HG02759 (cell line): Measurements from ENCODE around the gene NOX5.

Experiments used
- ATAC-seq: cut with Tn5 transposase; IDR thresholded peaks from one replicate; pipeline ENCODE4 v1.9.1; 2021; ENCODE audit warnings: mild to moderate bottlenecking, moderate library complexity; ENCODE audit not compliant: unreplicated experiment

The NOX5 gene

DNA sequence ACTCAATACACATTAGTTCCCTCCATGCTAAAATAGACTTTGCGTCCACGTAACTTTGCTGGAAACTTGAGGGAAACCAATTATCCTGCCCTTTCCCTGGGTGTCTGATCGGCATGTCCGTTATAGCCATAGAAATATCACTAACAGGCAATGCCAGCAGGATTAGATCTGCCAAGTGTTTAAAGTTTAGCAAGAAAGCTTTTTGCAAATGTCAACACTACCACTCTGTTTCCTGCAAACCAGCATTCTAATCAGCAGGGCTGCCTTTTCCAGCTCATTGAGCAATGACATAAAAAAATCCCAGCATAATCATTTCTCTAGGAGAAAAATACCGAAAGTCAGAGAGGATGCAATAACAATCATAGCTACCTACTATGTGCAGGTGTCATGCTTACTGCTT, 60.9 kb downstream of the NOX5 start:
- no peak for ATAC-seq

GRCh38 chr15:69076756-69077155, 62.3 kb downstream of the NOX5 start:
- no peak for ATAC-seq

DNA sequence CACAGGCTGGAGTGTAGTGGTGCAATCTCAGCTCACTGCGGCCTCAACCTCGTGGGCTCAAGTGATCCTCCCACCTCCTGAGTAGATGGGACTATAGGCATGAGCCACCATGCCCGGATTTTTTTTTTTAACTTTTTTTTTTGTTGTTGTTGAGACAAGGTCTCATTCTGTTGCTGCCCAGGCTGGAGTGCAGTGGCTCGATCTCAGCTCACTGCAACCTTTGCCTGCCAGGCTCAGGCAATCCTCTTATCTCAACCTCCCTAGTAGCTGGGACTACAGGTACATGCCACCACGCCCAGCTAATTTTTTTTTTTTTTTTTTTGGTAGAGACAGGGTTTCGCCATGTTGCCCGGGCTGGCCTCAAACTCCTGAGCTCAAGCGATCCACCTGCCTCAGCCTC, 64.1 kb downstream of the NOX5 start:
- ATAC-seq, result no peak

DNA sequence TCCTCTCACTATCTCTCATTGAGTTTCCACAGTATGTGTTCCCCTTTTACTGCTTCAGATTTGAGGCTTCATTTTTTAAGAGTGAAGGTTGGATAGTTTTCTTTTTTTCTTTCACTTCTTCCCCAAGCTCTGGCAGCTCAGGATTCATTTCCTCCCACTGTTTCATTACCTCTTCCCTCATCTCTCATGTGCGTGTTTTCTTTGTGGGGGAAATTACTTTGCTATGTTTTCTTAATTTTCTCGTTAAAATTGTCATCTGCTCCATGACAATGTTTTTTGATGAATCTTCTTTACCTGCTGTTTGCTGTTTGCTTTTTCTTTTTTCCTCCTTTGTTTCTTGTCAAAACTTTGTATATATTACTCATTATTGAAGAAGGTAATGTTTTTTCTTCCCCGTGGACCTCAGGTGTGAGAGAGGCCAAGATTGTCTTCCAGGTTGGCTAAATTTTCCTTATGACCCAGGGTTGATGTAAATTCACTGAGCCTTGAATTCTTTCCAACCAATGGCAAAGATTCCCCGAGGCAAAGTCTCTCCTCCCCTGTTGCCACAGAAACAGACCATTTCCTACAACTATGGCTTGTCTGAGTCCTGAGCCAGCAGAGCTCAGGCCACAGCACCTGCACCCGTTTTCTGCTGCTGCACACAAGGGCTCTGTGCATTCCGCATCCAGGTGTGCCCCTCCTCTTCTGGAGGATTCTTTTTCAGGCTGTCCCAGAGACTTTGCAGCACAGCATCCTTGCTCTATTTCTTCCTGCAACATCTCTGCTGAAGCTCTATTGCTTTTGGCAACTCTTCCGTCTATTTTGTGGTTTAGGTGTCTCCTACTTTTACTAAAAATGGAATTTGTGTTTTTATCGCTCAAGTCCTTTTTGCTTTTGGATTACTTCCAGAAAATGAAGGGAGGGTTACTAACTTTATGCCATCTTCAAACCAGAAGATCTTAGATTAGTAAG, 66.1 kb downstream of the NOX5 start:
- no peak for ATAC-seq

- no peak for ATAC-seq
Measured at GRCh38 chr15:69081310-69082004, 67.0 kb downstream of the NOX5 start.

- no peak for ATAC-seq
Measured at GRCh38 chr15:69082021-69082502, 67.6 kb downstream of the NOX5 start.

- no peak for ATAC-seq
Measured at GRCh38 chr15:69082554-69082953, 68.1 kb downstream of the NOX5 start.

DNA sequence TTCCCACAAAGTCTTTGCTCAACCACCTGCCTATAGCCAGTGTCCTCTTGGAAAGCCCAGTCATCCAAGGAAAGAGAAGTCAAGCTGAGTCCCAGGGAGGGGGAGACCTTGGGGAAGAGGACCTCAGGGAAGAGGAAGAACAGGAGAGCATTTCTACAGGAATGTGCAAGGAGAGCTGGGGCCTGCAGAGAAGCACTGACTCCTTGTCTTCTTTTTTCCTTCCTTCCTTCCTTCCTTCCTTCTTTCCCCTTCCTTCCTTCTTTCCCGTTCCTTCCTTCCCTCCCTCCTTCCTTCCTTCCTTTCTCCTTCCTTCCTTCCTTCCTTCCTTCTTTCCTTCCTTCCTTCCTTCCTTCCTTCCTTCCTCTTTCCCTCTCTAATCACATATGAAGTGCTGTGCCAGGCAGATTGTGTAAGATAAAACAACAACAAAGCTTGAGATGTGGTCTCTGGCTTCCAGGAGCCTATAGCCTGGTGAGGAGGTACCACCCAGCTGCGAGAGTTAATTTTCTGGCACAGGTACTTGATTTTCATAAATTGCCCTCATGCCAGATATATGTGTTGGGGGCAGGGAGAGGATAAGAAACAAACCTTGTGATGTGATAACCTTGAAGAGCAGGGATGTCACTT, 70.0 kb downstream of the NOX5 start:
- no peak for ATAC-seq

DNA sequence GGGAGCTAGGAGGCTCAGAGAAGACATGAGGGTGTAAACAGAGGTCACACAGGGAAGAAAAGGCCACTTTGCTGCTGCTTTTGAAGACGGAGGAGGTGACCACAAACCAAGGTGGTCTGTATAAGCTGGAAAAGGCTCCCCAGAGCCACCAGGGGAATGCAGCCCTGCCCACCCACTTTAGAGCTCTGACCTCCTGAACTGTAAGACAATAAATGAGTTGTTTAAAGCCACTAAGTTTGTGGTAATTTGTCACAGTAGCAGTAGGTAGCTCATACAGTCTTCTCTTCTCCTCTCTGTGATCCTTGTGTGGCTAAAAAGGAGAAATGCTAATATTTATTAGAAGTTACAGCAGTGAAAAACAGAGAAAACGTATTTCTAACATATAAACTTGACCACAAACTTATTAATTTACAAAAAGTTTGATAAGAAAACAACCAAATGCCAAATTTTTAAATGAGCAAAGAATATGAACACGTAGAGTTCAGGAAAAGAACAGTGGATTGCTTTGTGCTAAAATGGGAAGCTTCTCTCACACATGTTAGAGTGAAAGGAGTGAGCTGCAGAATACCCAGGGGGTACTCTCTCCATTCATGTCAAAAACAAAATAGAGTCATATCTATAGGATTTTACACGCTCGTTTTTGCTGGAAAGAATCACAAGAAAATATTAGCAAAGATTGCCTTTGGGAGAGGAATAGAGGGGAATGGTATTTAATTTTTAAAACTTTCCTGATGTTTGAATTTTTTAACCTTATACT, 71.0 kb downstream of the NOX5 start:
- no peak for ATAC-seq

DNA sequence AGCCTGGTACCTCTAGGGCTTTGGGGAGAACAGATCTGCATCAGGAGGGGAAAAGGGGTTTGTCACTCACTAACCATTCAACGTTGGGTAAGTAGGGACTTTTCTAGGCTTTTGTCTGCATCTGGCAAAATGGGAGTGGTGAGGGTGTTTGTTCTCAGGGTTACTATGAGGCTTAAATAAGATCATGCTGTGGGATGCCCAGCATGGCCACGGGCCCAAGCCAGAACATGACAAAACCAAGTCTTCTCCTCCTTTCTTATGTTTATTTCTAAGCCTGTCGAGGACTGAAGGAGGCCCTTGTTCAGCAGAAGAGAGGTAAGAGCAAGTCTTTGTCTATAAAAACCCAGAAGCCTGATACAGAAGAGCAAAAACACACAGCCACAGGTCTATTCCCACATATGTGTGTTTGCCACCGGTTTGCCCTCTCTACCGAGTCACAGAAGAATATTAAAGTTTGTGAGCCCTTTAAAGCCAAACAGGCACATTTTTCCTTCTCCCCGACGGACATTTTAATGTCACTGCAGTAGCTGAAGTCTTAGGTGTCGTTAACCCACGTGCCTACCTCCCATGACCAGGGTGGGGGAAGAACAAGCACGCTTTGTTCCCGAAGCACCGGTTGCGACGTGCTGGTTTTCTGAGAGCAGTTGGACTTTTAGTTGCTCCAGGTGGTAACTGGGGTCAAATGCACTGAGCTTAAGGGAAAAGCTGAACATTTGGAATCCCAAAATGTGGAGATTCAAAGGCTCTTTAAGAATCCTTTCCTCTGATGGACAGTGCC, 72.1 kb downstream of the NOX5 start:
- ATAC-seq, result no peak

- ATAC-seq, result no peak
Measured at GRCh38 chr15:69087366-69087976, 73.0 kb downstream of the NOX5 start.

DNA sequence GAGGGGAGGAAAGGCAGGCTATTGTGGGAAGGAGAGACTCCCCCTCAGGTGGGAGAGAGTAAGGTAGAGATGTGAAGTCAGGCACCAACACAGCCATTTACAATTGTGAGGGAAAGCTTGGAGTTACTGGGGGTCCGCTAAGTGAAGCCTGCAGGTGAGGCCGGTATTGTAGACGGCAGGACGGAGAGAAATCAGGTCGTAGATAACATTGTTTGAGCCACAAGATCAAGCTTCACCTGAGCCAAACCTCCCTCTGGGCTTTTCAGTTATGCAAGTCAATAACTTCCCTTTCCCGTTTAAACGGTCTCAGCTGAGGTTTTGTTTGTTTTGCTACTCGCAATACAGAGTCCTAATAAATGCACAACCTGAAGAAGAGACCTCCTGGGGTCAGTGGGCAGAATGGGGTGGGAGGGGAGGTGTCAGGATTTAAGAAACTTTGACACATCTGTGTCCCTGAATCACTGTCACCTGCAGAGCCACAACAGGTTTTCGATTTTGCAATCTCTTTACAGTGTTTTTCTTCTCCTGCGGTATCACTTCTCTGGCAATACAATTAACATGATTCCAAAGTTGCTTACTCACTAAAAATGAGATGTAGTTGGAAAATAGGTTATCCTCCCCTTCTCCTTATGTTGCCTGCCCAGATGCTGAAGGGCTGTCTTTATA, 73.9 kb downstream of the NOX5 start:
- ATAC-seq, result no peak

- ATAC-seq, result no peak
Measured at GRCh38 chr15:69089258-69089657, 74.8 kb downstream of the NOX5 start.

DNA sequence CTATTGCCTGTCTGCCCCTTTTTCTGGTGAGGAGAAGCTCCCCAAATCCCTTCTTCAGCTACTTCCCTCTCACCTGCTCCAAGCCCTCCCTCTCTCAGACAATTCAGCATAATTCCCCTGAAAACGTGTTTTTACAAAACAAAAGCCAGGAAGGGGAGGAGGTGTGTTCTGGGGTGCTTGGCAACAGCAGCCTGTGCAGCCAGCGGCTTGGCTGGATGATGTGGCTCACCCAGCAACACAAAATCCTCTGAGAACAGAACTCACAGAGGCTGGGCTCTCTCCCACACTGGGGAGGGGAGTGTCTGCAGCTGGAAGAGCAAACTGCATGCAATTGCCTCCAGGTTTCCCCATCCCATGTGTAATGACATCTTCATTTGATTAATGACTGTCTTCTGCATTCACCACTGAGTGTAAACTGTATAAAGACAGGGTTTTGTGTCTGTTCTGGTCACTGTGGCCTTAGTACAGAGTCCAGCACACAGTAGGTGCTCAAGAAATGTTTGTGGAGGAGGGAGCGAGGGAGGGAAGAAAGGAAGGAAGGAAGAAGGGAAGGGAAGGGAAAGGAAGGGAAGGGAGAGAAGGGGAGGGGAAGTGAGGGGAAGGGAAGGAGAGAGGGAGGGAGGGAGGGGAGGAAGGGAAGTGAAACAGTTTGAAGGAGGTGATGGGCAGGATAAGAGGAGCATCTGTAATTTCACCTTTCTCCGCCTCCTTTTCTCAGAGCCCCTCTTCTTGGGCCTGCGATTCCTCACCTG, 75.9 kb downstream of the NOX5 start:
- ATAC-seq, result no peak

- no peak for ATAC-seq
Measured at GRCh38 chr15:69091654-69092053, 77.2 kb downstream of the NOX5 start.

GRCh38 chr15:69092159-69092558, 77.7 kb downstream of the NOX5 start:
- no peak for ATAC-seq

DNA sequence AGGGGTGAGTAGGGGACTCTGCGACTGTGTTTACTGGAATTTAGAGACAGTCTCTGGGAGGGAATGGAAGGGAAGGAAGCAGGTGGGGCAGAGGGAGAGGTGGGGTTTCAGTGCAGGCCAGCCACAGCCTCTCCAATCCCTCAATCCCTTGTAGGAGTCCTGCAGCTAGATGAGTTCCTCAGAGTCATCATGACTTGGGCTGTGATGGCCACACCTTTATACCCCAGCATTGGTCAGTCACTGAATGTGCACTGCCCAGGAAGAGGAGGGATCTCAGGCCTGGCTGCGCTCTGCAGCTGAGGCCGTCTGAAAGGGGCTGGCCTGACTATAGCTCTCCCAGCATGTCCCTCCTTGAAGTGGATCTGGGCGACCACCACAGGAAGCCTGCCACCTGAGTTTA, 78.6 kb downstream of the NOX5 start:
- no peak for ATAC-seq

- no peak for ATAC-seq
Measured at GRCh38 chr15:69093614-69094013, 79.1 kb downstream of the NOX5 start.
